Keratinocyte (primary cell): Measurements from ENCODE around the gene GJD4. TPM values are rescaled to one million over a fixed set of nuclear protein-coding genes. Genes with fewer than 3 reads are reported as not detected.

Source experiments
- DNase-seq: peaks from one replicate; pipeline ENCODE4 v3.0.0-alpha.2; 2011; ENCODE audit warnings: low read depth, missing footprints, low spot score
- FAIRE-seq: peaks from 2 replicates; lab custom pipeline; 2011; peaks lifted over from hg19 to GRCh38; lab: Jason Lieb, UNC
- H2AFZ ChIP-seq: 2 replicates; pipeline ENCODE4 v1.6.0; 2012; ENCODE audit warnings: low read length, control low read depth, inconsistent platforms; ENCODE audit not compliant: control insufficient read depth
- H3K27ac ChIP-seq: 2 replicates; pipeline ENCODE4 v1.5.1; 2011; ENCODE audit warnings: low read length; ENCODE audit not compliant: control insufficient read depth, insufficient read depth
- H3K27me3 ChIP-seq: 3 replicates; pipeline ENCODE4 v1.6.0; 2011; ENCODE audit warnings: low read length; ENCODE audit not compliant: control insufficient read depth, insufficient read depth; ENCODE audit errors: extremely low read depth
- H3K36me3 ChIP-seq, 2 experiments: 2 replicates in 1 of 2; 3 replicates in 1 of 2; pipeline ENCODE4 v1.5.1; 2011; ENCODE audit warnings: low read length in 2 of 2, mild to moderate bottlenecking in 1 of 2; ENCODE audit not compliant: control insufficient read depth in 2 of 2, insufficient read depth in 2 of 2; ENCODE audit errors: extremely low read depth in 1 of 2
- H3K4me1 ChIP-seq: 3 replicates; pipeline ENCODE4 v1.5.1; 2011; ENCODE audit warnings: low read length; ENCODE audit not compliant: control insufficient read depth, insufficient read depth; ENCODE audit errors: extremely low read depth
- H3K4me2 ChIP-seq: 3 replicates; pipeline ENCODE4 v1.6.0; 2011; ENCODE audit warnings: low read depth, low read length; ENCODE audit not compliant: control insufficient read depth, insufficient read depth; ENCODE audit errors: extremely low read depth
- H3K4me3 ChIP-seq, 3 experiments: fragments of 200-600 bp in 1 of 3; sonication (generic) in 1 of 3; 2 replicates in 2 of 3; 3 replicates in 1 of 3; pipeline ENCODE4 v1.5.1; 2011 to 2016; ENCODE audit warnings: low read length in 3 of 3, mild to moderate bottlenecking in 3 of 3, control low read depth in 2 of 3, inconsistent platforms in 1 of 3, low read depth in 1 of 3, mixed read lengths in 1 of 3, mixed run types in 1 of 3, moderate library complexity in 1 of 3; ENCODE audit not compliant: control insufficient read depth in 2 of 3, insufficient read depth in 2 of 3; ENCODE audit errors: extremely low read depth in 1 of 3
- H3K79me2 ChIP-seq: 2 replicates; pipeline ENCODE4 v1.6.0; 2012; ENCODE audit warnings: low read length; ENCODE audit not compliant: control insufficient read depth, insufficient read depth
- H3K9ac ChIP-seq: 3 replicates; pipeline ENCODE4 v1.6.0; 2011; ENCODE audit warnings: low read length; ENCODE audit not compliant: control insufficient read depth, insufficient read depth; ENCODE audit errors: extremely low read depth
- H3K9me1 ChIP-seq: 3 replicates; pipeline ENCODE4 v1.6.0; 2011; ENCODE audit warnings: low read length; ENCODE audit not compliant: control insufficient read depth, insufficient read depth; ENCODE audit errors: extremely low read depth
- H3K9me3 ChIP-seq: 2 replicates; pipeline ENCODE4 v1.5.1; 2012; ENCODE audit warnings: low read depth, low read length; ENCODE audit not compliant: control insufficient read depth
- H4K20me1 ChIP-seq: 3 replicates; pipeline ENCODE4 v1.6.0; 2011; ENCODE audit warnings: low read length; ENCODE audit not compliant: control insufficient read depth, insufficient read depth; ENCODE audit errors: extremely low read depth
- EZH2 ChIP-seq: IDR thresholded peaks from one replicate; pipeline ENCODE4 v1.6.1; 2012; ENCODE audit warnings: inconsistent platforms, mild to moderate bottlenecking, low read length, moderate library complexity
- dilution Hi-C: fragments of 300-500 bp; cut with MboI; formaldehyde crosslinking; loops from one replicate; pipeline ENCODE4 v1.7.0; 2020; ENCODE audit warnings: low sequenced_read_pairs; ENCODE audit not compliant: extremely low pct_ligation_motif_present
- polyA plus RNA-seq, 5 experiments: library from polyadenylated mRNA; depleted of rRNA in 3 of 5; stranded (reverse) in 3 of 5; stranded (forward) in 1 of 5; unstranded in 1 of 5; fragments of >200 nt; gene quantifications; 1 replicate in 1 of 5; 2 replicates in 3 of 5; 3 replicates in 1 of 5; pipeline versions ENCODE4 v1.2.1 to v1.2.3, GENCODE V29; 2011 to 2012; ENCODE audit warnings: missing spikeins in 2 of 5, low read depth in 1 of 5, low replicate concordance in 1 of 5
- TF ChIP-seq, protein P1 (sequence below), 3 experiments: IDR thresholded peaks in 1 of 3; conservative IDR thresholded peaks in 1 of 3; optimal IDR thresholded peaks in 1 of 3; 2 replicates in 2 of 3; 3 replicates in 1 of 3; pipeline versions ENCODE3 to v1.5.1; 2011; ENCODE audit warnings: low read length in 3 of 3, mild to moderate bottlenecking in 3 of 3, moderate library complexity in 2 of 3, control low read depth in 1 of 3, inconsistent platforms in 1 of 3; ENCODE audit not compliant: insufficient read depth in 2 of 3; ENCODE audit errors: extremely low read depth in 1 of 3

GJD4 gene
- polyA plus RNA-seq, 1 donor (not counting 4 experiments of a cell fraction or from before 2014, with no cell fraction given), result not detected

- TF ChIP-seq, protein P1, sequence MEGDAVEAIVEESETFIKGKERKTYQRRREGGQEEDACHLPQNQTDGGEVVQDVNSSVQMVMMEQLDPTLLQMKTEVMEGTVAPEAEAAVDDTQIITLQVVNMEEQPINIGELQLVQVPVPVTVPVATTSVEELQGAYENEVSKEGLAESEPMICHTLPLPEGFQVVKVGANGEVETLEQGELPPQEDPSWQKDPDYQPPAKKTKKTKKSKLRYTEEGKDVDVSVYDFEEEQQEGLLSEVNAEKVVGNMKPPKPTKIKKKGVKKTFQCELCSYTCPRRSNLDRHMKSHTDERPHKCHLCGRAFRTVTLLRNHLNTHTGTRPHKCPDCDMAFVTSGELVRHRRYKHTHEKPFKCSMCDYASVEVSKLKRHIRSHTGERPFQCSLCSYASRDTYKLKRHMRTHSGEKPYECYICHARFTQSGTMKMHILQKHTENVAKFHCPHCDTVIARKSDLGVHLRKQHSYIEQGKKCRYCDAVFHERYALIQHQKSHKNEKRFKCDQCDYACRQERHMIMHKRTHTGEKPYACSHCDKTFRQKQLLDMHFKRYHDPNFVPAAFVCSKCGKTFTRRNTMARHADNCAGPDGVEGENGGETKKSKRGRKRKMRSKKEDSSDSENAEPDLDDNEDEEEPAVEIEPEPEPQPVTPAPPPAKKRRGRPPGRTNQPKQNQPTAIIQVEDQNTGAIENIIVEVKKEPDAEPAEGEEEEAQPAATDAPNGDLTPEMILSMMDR (optimal IDR thresholded peaks at IDR 0.05 in 1 of 3, IDR thresholded peaks at IDR 0.05 in 1 of 3, conservative IDR thresholded peaks at IDR 0.05 in 1 of 3; ENCODE audit: extremely low read depth in 1 of 3, insufficient read depth in 2 of 3, low read length in 3 of 3), result peak; percentile 78 to 84 (median 80)
- TF ChIP-seq EZH2, result no peak
Measured at GRCh38 chr10:35635576-35635975, 30.4 kb downstream of the GJD4 start.

GRCh38 chr10:35636956-35637355, 31.8 kb downstream of the GJD4 start:
- no peak for TF ChIP-seq EZH2
- TF ChIP-seq, protein P1 (optimal IDR thresholded peaks at IDR 0.05 in 1 of 3, IDR thresholded peaks at IDR 0.05 in 1 of 3, conservative IDR thresholded peaks at IDR 0.05 in 1 of 3; ENCODE audit: extremely low read depth in 1 of 3, insufficient read depth in 2 of 3, low read length in 3 of 3), result no peak
- H2AFZ ChIP-seq, result no peak overlapping the region
- no peak overlapping the region for H3K9ac ChIP-seq
- dilution Hi-C loops, result loop anchor here (25.0 kb wide), 1 partner anchor 1150 kb away; no protein-coding TSS in a partner anchor
- no peak for DNase-seq
- H3K4me3 ChIP-seq, result no peak overlapping the region
- no peak for FAIRE-seq
- H3K27me3 ChIP-seq, result no peaks in the 10 kb centered on the region
- H4K20me1 ChIP-seq, result no peaks in the 10 kb centered on the region
- no peaks in the 10 kb centered on the region for H3K36me3 ChIP-seq
- H3K9me1 ChIP-seq, result no peaks in the 10 kb centered on the region
- no peaks in the 10 kb centered on the region for H3K9me3 ChIP-seq
- peaks cover 5% of the 10 kb centered on the region for H3K4me1 ChIP-seq
- no peak overlapping the region for H3K4me2 ChIP-seq
- H3K27ac ChIP-seq, result no peak overlapping the region
- peaks cover 3% of the 10 kb centered on the region for H3K79me2 ChIP-seq

More at GRCh38 chr10:35635576-35635975, 30.4 kb downstream of the GJD4 start:
- FAIRE-seq (peak; percentile 77), DNase-seq (peak; percentile 46)
- no peak overlapping the region for H3K27ac ChIP-seq
- no peaks in the 10 kb centered on the region for H4K20me1 ChIP-seq
- no peaks in the 10 kb centered on the region for H3K9me1 ChIP-seq
- peaks cover 3% of the 10 kb centered on the region for H3K79me2 ChIP-seq
- no peak overlapping the region for H3K4me2 ChIP-seq
- dilution Hi-C loops, result loop anchor here (25.0 kb wide), 1 partner anchor 1152 kb away; no protein-coding TSS in a partner anchor
- H3K36me3 ChIP-seq, result no peaks in the 10 kb centered on the region
- peaks cover 5% of the 10 kb centered on the region for H3K4me1 ChIP-seq
- H3K9me3 ChIP-seq, result no peaks in the 10 kb centered on the region
- H3K4me3 ChIP-seq, result no peak overlapping the region
- H3K27me3 ChIP-seq, result no peaks in the 10 kb centered on the region
- H3K9ac ChIP-seq, result no peak overlapping the region
- H2AFZ ChIP-seq, result no peak overlapping the region
